Osteocyte (in vitro differentiated cells): Measurements from ENCODE around the gene CCL20. TPM values are rescaled to one million over a fixed set of nuclear protein-coding genes. Genes with fewer than 3 reads are reported as not detected.

Experiments
- DNase-seq: peaks from one replicate; pipeline ENCODE4 v3.0.0; 2021; ENCODE audit warnings: mixed read lengths; ENCODE audit not compliant: unreplicated experiment; ENCODE audit errors: extremely low spot score
- H3K27ac Mint-ChIP-seq: one replicate; pipeline ENCODE4 v1.8.0; 2021; ENCODE audit warnings: mild to moderate bottlenecking, mixed read lengths; ENCODE audit not compliant: unreplicated experiment
- H3K27me3 Mint-ChIP-seq: one replicate; pipeline ENCODE4 v1.8.0; 2021; ENCODE audit warnings: mixed read lengths; ENCODE audit not compliant: unreplicated experiment
- H3K36me3 Mint-ChIP-seq: one replicate; pipeline ENCODE4 v1.8.0; 2021; ENCODE audit warnings: mixed read lengths; ENCODE audit not compliant: unreplicated experiment
- H3K4me1 Mint-ChIP-seq: one replicate; pipeline ENCODE4 v1.8.0; 2021; ENCODE audit warnings: mixed read lengths; ENCODE audit not compliant: unreplicated experiment
- H3K4me3 Mint-ChIP-seq: one replicate; pipeline ENCODE4 v1.8.0; 2021; ENCODE audit warnings: mild to moderate bottlenecking, moderate library complexity, mixed read lengths; ENCODE audit not compliant: unreplicated experiment
- H3K9me3 Mint-ChIP-seq: one replicate; pipeline ENCODE4 v1.8.0; 2021; ENCODE audit warnings: mixed read lengths; ENCODE audit not compliant: unreplicated experiment
- total RNA-seq: library from RNA; stranded (reverse); gene quantifications from 2 replicates; pipeline ENCODE4 v1.2.1, GENCODE V29; 2021
- TF ChIP-seq, protein P1 (sequence below): fragments of 200-600 bp; sonication (generic); IDR thresholded peaks from 2 replicates; pipeline ENCODE4 v1.5.0; 2021; ENCODE audit warnings: antibody characterized with exemption, mild to moderate bottlenecking, moderate library complexity

Gene CCL20
- total RNA-seq, 1 donor from 2014 or later: not detected

DNA sequence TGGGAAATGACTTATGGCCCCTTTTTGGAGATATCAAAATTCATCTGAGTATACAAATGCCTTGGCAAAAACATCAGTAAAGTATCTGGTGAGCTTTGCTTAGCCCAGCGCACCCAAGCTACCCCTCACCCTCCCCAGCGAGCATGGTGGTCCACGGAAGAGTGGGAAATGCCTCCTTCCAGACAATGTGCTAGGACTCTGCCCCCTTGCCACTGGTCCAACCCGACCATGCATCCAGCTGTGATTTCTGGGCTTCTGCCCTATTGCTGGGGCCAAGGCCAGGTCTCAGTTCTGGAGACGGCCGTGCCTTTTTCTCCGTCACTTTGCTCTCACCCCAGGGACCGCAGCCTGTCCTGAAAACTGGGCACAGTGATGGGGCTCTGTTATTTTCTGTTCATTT lies 31.8 kb upstream of the CCL20 start:
- H3K4me3 Mint-ChIP-seq: no peak overlapping the region
- TF ChIP-seq, protein P1, sequence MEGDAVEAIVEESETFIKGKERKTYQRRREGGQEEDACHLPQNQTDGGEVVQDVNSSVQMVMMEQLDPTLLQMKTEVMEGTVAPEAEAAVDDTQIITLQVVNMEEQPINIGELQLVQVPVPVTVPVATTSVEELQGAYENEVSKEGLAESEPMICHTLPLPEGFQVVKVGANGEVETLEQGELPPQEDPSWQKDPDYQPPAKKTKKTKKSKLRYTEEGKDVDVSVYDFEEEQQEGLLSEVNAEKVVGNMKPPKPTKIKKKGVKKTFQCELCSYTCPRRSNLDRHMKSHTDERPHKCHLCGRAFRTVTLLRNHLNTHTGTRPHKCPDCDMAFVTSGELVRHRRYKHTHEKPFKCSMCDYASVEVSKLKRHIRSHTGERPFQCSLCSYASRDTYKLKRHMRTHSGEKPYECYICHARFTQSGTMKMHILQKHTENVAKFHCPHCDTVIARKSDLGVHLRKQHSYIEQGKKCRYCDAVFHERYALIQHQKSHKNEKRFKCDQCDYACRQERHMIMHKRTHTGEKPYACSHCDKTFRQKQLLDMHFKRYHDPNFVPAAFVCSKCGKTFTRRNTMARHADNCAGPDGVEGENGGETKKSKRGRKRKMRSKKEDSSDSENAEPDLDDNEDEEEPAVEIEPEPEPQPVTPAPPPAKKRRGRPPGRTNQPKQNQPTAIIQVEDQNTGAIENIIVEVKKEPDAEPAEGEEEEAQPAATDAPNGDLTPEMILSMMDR: no peak
- H3K27me3 Mint-ChIP-seq: no peaks in the 10 kb centered on the region
- DNase-seq: peak; percentile 65
- no peaks in the 10 kb centered on the region for H3K9me3 Mint-ChIP-seq
- no peaks in the 10 kb centered on the region for H3K36me3 Mint-ChIP-seq
- H3K4me1 Mint-ChIP-seq: no peaks in the 10 kb centered on the region
- no peak overlapping the region for H3K27ac Mint-ChIP-seq

DNA sequence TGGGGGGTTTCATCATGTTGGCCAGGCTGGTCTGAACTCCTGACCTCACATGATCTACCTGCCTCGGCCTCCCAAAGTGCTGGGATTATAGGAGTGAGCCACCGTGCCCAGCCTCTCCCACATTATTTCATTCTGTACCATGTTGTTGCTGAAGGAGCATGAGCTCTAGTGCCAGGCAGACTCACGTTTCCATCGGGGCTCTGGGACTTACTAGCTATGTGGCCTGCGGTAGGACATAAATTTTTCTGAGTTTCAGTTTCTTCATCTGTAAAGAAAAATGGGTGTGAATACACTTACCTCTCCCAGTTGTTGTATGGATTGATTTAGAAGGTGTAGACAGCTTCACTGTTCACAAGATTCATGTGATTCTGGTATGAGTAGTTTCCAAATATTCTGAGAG lies 30.8 kb upstream of the CCL20 start:
- Mint-ChIP-seq H3K27ac (no peak overlapping the region), H3K4me3 (no peak overlapping the region), H3K4me1 (no peaks in the 10 kb centered on the region), H3K36me3 (no peaks in the 10 kb centered on the region), H3K9me3 (no peaks in the 10 kb centered on the region), H3K27me3 (no peaks in the 10 kb centered on the region)
- DNase-seq: peak; percentile 48
- TF ChIP-seq, protein P1: no peak

DNA sequence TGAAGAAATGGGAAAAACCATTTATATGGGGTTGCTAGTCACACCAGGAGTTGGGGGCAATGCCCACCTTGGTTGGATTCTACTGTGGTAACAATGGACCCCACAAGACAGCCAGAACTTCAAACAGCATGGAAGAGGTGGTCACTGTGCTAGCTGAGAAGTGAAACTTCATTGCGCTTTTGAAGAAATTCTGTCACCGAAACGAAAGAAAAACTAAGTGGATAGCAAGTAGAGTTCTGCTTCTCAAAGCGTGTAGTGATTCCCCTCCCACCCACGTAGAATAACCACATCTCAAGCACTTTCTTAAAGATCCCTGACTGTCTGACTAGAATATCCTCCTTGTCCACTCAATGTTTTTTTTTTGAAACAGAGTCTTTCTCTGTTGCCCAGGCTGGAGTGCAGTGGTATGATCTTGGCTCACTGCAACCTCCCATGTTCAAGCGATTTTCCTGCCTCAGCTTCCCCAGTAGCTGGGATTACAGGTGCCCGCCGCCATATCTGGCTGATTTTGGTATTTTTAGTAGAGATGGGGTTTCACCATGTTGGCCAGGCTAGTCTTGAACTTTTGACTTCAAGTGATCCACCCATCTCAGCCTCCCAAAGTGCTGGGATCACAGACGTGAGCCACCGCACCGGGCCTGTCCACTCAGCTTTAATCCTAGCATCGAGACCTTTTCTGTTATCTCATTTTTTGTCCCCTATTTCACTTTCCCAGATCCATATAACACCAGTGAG lies 30.1 kb upstream of the CCL20 start:
- Mint-ChIP-seq H3K9me3 (peaks cover 4% of the 10 kb centered on the region), H3K27ac (no peak overlapping the region), H3K4me1 (no peaks in the 10 kb centered on the region), H3K4me3 (no peak overlapping the region), H3K27me3 (no peaks in the 10 kb centered on the region), H3K36me3 (no peaks in the 10 kb centered on the region)
- TF ChIP-seq, protein P1: no peak
- DNase-seq: peak; percentile 53

DNA sequence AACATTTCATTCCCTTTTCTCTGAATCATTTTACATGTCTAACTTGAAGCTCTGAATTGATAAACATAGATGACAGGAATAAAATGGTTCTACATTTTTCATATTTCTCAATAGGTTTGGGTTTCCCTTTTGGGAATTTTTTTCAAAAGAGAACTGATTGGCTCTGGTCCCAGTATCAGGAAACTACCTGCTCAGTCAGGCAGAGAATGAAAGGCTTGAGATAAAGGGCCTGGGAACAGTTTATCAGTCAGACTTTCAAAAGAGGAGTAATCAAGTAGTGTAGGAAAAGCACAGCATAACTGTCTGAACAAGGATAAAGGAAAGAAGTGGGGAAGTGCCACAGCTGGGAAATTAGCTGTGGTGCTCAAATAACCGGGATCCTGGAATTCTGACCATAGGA lies 28.3 kb upstream of the CCL20 start:
- DNase-seq: no peak
- Mint-ChIP-seq H3K9me3 (peaks cover 6% of the 10 kb centered on the region), H3K4me1 (peaks cover 3% of the 10 kb centered on the region), H3K4me3 (no peak overlapping the region), H3K27me3 (no peaks in the 10 kb centered on the region), H3K27ac (no peak overlapping the region), H3K36me3 (no peaks in the 10 kb centered on the region)
- TF ChIP-seq, protein P1: no peak

DNA sequence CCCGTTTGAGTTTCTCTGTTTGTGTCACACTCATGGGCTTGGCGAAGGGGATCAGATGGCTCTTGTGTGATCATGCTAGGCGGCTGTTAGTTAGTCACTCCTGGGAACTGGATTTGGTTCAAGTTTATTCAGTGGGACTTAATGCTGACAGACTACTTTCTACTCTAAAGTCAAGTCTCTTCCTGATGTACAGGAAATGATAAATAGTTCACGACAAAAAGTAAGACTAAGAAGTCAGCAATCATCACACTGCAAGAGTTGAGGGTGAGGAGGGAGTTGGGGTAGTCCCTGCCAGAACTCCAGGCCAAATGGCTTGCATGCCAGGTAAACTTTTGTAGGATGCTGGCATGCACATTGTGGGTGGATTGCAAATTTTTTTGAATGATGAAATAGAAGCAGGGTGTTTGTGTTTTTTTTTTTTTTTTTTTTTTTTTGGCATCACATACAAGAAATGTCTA lies 25.1 kb upstream of the CCL20 start:
- Mint-ChIP-seq H3K9me3 (peaks cover 6% of the 10 kb centered on the region), H3K27me3 (no peaks in the 10 kb centered on the region), H3K27ac (no peak overlapping the region), H3K4me1 (peaks cover 3% of the 10 kb centered on the region), H3K36me3 (no peaks in the 10 kb centered on the region), H3K4me3 (no peak overlapping the region)
- DNase-seq: no peak
- TF ChIP-seq, protein P1: no peak
